Measurements from ENCODE around the gene CPS1. TPM values are rescaled to one million over a fixed set of nuclear protein-coding genes. Genes with fewer than 3 reads are reported as not detected.

The CPS1 gene
- total and polyA plus RNA-seq, 10 donors = 0.30 to 8.1 (median 3.2) TPM

DNA sequence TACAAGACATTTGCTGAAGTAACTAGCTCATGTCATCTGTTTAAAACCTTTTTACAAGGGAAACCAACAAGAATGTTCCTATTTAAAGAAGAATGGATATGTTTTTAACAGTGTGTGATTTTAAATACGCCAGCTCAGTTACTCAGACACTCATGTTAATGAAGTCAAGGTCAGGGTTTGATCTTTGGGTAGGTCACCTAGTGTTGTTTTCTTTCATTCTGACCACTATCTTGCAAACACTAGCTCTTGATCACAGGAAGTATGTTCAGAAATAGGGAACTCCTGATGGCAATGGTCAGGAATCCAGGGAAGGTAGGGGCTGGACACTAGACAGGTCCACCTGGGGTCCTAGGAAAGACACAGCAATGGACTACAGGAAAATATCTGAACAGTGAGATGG, 116.7 kb downstream of the CPS1 start:
- no peak for TF ChIP-seq POLR2AphosphoS5 (IDR thresholded peaks at IDR 0.05)
- TF ChIP-seq POLR2A (IDR thresholded peaks at IDR 0.05) = no peak
- no peak overlapping the region for H3K27ac ChIP-seq
- no peaks in the 10 kb centered on the region for H3K27me3 ChIP-seq (replicated peaks in 1 of 7)
- no peaks in the 10 kb centered on the region for H3K4me1 ChIP-seq
- H3K9me3 ChIP-seq = no peaks in the 10 kb centered on the region
- no peaks in the 10 kb centered on the region for H3K36me3 ChIP-seq
- intact Hi-C loops (cut with DNase I; ENCODE audit: low total_unique reads) = no loop called here
- WGBS, 5 donors = 75 to 90% (median 80%) methylated on average over 1 of the region's 1 CpG
- H3K4me3 ChIP-seq = no peak overlapping the region
- no peak for DNase-seq

DNA sequence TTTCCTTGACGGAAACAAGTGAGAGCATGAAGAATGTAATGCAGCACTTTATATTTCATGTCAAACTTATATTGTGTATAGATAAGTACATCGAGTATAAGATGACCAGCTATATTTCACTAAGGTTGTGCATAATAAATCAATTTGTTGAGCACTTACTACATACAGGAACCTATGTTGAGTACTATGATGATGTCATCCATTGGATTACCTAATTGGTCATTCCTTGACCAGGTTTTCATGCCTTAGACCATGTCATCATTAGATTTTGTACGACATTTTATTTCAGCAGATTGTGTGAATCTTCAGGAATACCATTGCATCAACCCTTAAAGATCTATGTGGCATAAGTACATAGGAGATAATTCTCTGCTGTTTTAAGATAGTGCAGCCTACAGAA, 119.7 kb downstream of the CPS1 start:
- Histone ChIP-seq H3K4me1 (no peaks in the 10 kb centered on the region), H3K9me3 (no peaks in the 10 kb centered on the region), H3K27ac (no peak overlapping the region), H3K36me3 (no peaks in the 10 kb centered on the region), H3K27me3 (replicated peaks in 1 of 7) (no peaks in the 10 kb centered on the region), H3K4me3 (no peak overlapping the region)
- intact Hi-C loops (cut with DNase I; ENCODE audit: low total_unique reads) = no loop called here
- DNase-seq = no peak
- 80 to 95% (median 91%) methylated on average over 3 of the region's 3 CpGs for WGBS, 5 donors
- TF ChIP-seq POLR2A (IDR thresholded peaks at IDR 0.05) (no peak), POLR2AphosphoS5 (IDR thresholded peaks at IDR 0.05) (no peak)
- TF ChIP-seq, protein P1, sequence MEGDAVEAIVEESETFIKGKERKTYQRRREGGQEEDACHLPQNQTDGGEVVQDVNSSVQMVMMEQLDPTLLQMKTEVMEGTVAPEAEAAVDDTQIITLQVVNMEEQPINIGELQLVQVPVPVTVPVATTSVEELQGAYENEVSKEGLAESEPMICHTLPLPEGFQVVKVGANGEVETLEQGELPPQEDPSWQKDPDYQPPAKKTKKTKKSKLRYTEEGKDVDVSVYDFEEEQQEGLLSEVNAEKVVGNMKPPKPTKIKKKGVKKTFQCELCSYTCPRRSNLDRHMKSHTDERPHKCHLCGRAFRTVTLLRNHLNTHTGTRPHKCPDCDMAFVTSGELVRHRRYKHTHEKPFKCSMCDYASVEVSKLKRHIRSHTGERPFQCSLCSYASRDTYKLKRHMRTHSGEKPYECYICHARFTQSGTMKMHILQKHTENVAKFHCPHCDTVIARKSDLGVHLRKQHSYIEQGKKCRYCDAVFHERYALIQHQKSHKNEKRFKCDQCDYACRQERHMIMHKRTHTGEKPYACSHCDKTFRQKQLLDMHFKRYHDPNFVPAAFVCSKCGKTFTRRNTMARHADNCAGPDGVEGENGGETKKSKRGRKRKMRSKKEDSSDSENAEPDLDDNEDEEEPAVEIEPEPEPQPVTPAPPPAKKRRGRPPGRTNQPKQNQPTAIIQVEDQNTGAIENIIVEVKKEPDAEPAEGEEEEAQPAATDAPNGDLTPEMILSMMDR (IDR thresholded peaks at IDR 0.05 in 8 of 11, conservative IDR thresholded peaks at IDR 0.05 in 3 of 11) = no peak

DNA sequence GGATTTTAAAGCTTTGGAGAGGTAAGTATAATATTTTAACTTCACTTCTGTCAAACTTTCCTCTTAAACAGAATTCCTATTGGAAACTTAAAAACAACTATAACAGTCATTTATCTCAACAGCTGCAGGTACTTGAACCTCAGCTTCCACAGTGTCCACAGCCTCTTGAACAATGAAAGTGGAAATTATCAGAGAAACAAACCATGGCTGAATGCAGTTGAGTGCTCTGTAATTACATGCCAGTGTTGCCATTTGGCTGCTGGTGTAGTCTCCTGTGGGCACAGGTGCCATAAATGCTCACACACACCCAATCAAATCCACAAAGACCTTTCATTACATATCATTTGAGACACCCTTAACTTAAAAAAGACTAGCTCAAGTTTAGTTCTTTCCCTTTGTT, 125.1 kb downstream of the CPS1 start:
- Histone ChIP-seq H3K36me3 (no peaks in the 10 kb centered on the region), H3K27ac (no peak overlapping the region), H3K27me3 (replicated peaks in 1 of 7) (no peaks in the 10 kb centered on the region), H3K4me3 (no peak overlapping the region), H3K9me3 (no peaks in the 10 kb centered on the region), H3K4me1 (no peaks in the 10 kb centered on the region)
- no peak for DNase-seq
- intact Hi-C loops (cut with DNase I; ENCODE audit: low total_unique reads) = no loop called here
- TF ChIP-seq, protein P1 (IDR thresholded peaks at IDR 0.05 in 8 of 11, conservative IDR thresholded peaks at IDR 0.05 in 3 of 11) = no peak
- no peak for TF ChIP-seq POLR2A (IDR thresholded peaks at IDR 0.05)
- no peak for TF ChIP-seq POLR2AphosphoS5 (IDR thresholded peaks at IDR 0.05)

DNA sequence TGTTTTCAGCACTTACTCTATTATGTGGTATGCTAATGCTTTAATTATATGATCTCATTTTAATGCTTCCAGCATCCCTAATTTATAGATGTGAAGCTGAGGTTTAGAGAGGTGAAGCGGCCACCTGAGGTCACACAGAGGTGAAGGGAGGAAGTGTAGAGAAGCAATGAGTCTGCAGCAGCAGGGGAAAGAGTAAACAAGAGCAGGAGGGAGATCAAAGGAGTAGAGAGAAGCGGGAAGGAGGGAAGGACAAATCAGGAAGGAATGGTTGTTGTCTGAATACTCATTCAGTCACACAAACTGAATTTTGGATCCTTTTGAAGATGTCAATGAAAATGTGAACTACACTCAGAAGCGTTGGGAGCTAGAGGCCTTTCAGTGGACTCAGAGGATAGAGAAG, 130.0 kb downstream of the CPS1 start:
- 76 to 81% (median 78%) methylated on average over 3 of the region's 3 CpGs for WGBS, 5 donors
- Histone ChIP-seq H3K36me3 (no peaks in the 10 kb centered on the region), H3K4me1 (no peaks in the 10 kb centered on the region), H3K9me3 (no peaks in the 10 kb centered on the region), H3K4me3 (no peak overlapping the region), H3K27ac (no peak overlapping the region), H3K27me3 (replicated peaks in 1 of 7) (no peaks in the 10 kb centered on the region)
- intact Hi-C loops (cut with DNase I; ENCODE audit: low total_unique reads) = no loop called here
- no peak for DNase-seq
- TF ChIP-seq POLR2AphosphoS5 (IDR thresholded peaks at IDR 0.05) (no peak), POLR2A (IDR thresholded peaks at IDR 0.05) (no peak)
- TF ChIP-seq, protein P1 (IDR thresholded peaks at IDR 0.05 in 8 of 11, conservative IDR thresholded peaks at IDR 0.05 in 3 of 11) = no peak
